ENCODE results near the gene PSG2.
"Not testable (repeated sequence)": the region's sequence is repeated elsewhere in the genome, so short reads cannot be mapped to it uniquely, and the experiment has no call there.

GRCh38 chr19:43098416-43098815 lies 15.9 kb upstream of the PSG2 start:
- TF ChIP-seq CTCF, POLR2A (IDR thresholded peaks at IDR 0.05): not testable (repeated sequence)

All from stomach (tissue), 4 donors.